ENCODE measurements around the gene PAK4. TPM values are rescaled to one million over a fixed set of nuclear protein-coding genes. Genes with fewer than 3 reads are reported as not detected.

Gene PAK4
- total and polyA plus RNA-seq, 2 of the 8 experiments (the other 6 are each of a cell fraction or from before 2014, with no cell fraction given) = 50.7 to 64.4 TPM

- CTCF ChIA-PET (ENCODE audit: partially characterized antibody) = interaction anchor here (1.0 to 4.6 kb wide), 5 partner anchors 23 to 129 kb away, joined by 3 to 22 read pairs (median 3); no protein-coding TSS in a partner anchor
- H2BK12ac ChIP-seq (ENCODE audit: low read depth, low read length) = no peak overlapping the region
- H3K23ac ChIP-seq (ENCODE audit: insufficient read length) = no peak overlapping the region
- H3K9ac ChIP-seq (replicated peaks in 1 of 4; ENCODE audit: extremely low read depth in 1 of 4, low read depth in 3 of 4, low read length in 3 of 4) = no peak overlapping the region
- peaks cover 8% of the 10 kb centered on the region; the same call in 1 of the 2 replicates for H3K23me2 ChIP-seq (ENCODE audit: low read depth, low read length)
- H4K8ac ChIP-seq (ENCODE audit: extremely low read depth, insufficient read depth, low read length) = no peak overlapping the region
- no peak overlapping the region for H4K5ac ChIP-seq (ENCODE audit: insufficient read length, low read depth, low read length)
- no peak overlapping the region for H3K14ac ChIP-seq (ENCODE audit: insufficient read length)
- H3K9me3 ChIP-seq (ENCODE audit: insufficient read depth in 2 of 2, low read depth in 1 of 2, low read length in 1 of 2) = no peaks in the 10 kb centered on the region
- H2BK20ac ChIP-seq (ENCODE audit: low read length) = no peak overlapping the region
- no peak overlapping the region for H2BK120ac ChIP-seq (replicated peaks; ENCODE audit: low read depth, low read length)
- 96% methylated on average over 3 of the region's 3 CpGs; no CpG with 5 or more reads in 1 of the 2 experiments for WGBS, 2 experiments (ENCODE audit: extremely low coverage in 1 of 2, insufficient coverage in 1 of 2, insufficient read length in 1 of 2, insufficient replicate concordance in 2 of 2, low coverage in 1 of 2, low lambda C conversion rate in 2 of 2, missing lambda C conversion rate in 1 of 2)
- H3K4me1 ChIP-seq (replicated peaks in 1 of 4; ENCODE audit: control insufficient read depth in 3 of 4, insufficient read depth in 4 of 4, low read length in 3 of 4) = peaks cover 0 to 10% (median 6%) of the 10 kb centered on the region in 4 experiments; a peak in 5 of 7 replicates
- peaks cover 15 to 42% (median 35%) of the 10 kb centered on the region in 4 experiments; a peak in 6 of 7 replicates for H3K27me3 ChIP-seq (replicated peaks in 1 of 4; ENCODE audit: control insufficient read depth in 3 of 4, extremely low read depth in 1 of 4, insufficient read depth in 3 of 4, low read length in 3 of 4)
- no peak overlapping the region for H2BK5ac ChIP-seq (ENCODE audit: low read depth, low read length)
- H3K4me2 ChIP-seq (ENCODE audit: insufficient read depth in 1 of 2, low read depth in 2 of 2, low read length in 2 of 2) = no peak overlapping the region
- no peak overlapping the region for H3K4ac ChIP-seq (replicated peaks; ENCODE audit: insufficient read length, low read depth, low read length)
- FAIRE-seq (no peak), DNase-seq (ENCODE audit: low read depth in 1 of 2, low spot score in 2 of 2) (no peak)
- no peak overlapping the region for H4K91ac ChIP-seq (replicated peaks; ENCODE audit: insufficient read length, low read length)
- no peaks in the 10 kb centered on the region for H4K20me1 ChIP-seq (replicated peaks in 1 of 2; ENCODE audit: control insufficient read depth in 1 of 2, insufficient read depth in 2 of 2, low read length in 2 of 2)
- H3K36me3 ChIP-seq (ENCODE audit: control insufficient read depth in 2 of 4, insufficient read depth in 4 of 4, low read length in 3 of 4) = no peaks in the 10 kb centered on the region
- no peaks in the 10 kb centered on the region for H3K79me1 ChIP-seq (ENCODE audit: low read depth, low read length)
- TF ChIP-seq CHD1 (IDR thresholded peaks at IDR 0.05; ENCODE audit: low read depth, low read length) (no peak), SIX5 (IDR thresholded peaks at IDR 0.05; ENCODE audit: low read depth, low read length) (no peak), TEAD4 (IDR thresholded peaks at IDR 0.05; ENCODE audit: low read depth, low read length) (no peak), JUND (IDR thresholded peaks at IDR 0.05; ENCODE audit: low read length) (no peak), RFX5 (IDR thresholded peaks at IDR 0.05; ENCODE audit: borderline replicate concordance, low read depth, low read length) (no peak), CREB1 (IDR thresholded peaks at IDR 0.05) (no peak), CBX8 (IDR thresholded peaks at IDR 0.05; ENCODE audit: borderline replicate concordance, low read depth, low read length) (no peak), BRCA1 (IDR thresholded peaks at IDR 0.05; ENCODE audit: low read depth, low read length) (no peak), SP2 (IDR thresholded peaks at IDR 0.05; ENCODE audit: low read length) (no peak), ASH2L (IDR thresholded peaks at IDR 0.05; ENCODE audit: low read length) (no peak), RBBP5 (IDR thresholded peaks at IDR 0.05; ENCODE audit: borderline replicate concordance, low read depth, low read length) (no peak), CEBPB (IDR thresholded peaks at IDR 0.05; ENCODE audit: low read depth, low read length) (no peak)
- TF ChIP-seq, protein P1, sequence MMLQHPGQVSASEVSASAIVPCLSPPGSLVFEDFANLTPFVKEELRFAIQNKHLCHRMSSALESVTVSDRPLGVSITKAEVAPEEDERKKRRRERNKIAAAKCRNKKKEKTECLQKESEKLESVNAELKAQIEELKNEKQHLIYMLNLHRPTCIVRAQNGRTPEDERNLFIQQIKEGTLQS (IDR thresholded peaks at IDR 0.05; ENCODE audit: insufficient read depth, low read depth, low read length) = no peak
- TF ChIP-seq, protein P2, sequence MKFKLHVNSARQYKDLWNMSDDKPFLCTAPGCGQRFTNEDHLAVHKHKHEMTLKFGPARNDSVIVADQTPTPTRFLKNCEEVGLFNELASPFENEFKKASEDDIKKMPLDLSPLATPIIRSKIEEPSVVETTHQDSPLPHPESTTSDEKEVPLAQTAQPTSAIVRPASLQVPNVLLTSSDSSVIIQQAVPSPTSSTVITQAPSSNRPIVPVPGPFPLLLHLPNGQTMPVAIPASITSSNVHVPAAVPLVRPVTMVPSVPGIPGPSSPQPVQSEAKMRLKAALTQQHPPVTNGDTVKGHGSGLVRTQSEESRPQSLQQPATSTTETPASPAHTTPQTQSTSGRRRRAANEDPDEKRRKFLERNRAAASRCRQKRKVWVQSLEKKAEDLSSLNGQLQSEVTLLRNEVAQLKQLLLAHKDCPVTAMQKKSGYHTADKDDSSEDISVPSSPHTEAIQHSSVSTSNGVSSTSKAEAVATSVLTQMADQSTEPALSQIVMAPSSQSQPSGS (IDR thresholded peaks at IDR 0.05; ENCODE audit: low read length) = no peak
- H2BK15ac ChIP-seq (ENCODE audit: low read length) = no peak overlapping the region
- POLR2A ChIA-PET (ENCODE audit: partially characterized antibody) = no interaction called here
- H3K79me2 ChIP-seq (ENCODE audit: control insufficient read depth in 1 of 2, insufficient read depth in 2 of 2, low read length in 2 of 2) = no peaks in the 10 kb centered on the region
- H3K18ac ChIP-seq (ENCODE audit: extremely low read depth, low read length) = no peak overlapping the region
- H3K4me3 ChIP-seq (ENCODE audit: extremely low read depth in 1 of 4, insufficient read depth in 2 of 4, low read depth in 3 of 4, low read length in 4 of 4) = no peak overlapping the region
- H3K27ac ChIP-seq (ENCODE audit: low read depth, low read length) = no peak overlapping the region
- no peak overlapping the region for H2AK5ac ChIP-seq (ENCODE audit: low read depth, low read length)
- no peak overlapping the region for H3K56ac ChIP-seq (replicated peaks; ENCODE audit: insufficient read length, low read depth, low read length)
- H2AFZ ChIP-seq (ENCODE audit: low read length) = no peak overlapping the region
Observed at GRCh38 chr19:39200803-39201115, 75.2 kb downstream of the PAK4 start.
